ENCODE results near the gene KIAA0040. TPM values are rescaled to one million over a fixed set of nuclear protein-coding genes. Genes with fewer than 3 reads are reported as not detected.

Gene KIAA0040
- total RNA-seq, 3 donors from 2014 or later (not counting 1 experiment from before 2014, with no cell fraction given) = 18.0 to 21.2 (median 19.4) TPM

DNA sequence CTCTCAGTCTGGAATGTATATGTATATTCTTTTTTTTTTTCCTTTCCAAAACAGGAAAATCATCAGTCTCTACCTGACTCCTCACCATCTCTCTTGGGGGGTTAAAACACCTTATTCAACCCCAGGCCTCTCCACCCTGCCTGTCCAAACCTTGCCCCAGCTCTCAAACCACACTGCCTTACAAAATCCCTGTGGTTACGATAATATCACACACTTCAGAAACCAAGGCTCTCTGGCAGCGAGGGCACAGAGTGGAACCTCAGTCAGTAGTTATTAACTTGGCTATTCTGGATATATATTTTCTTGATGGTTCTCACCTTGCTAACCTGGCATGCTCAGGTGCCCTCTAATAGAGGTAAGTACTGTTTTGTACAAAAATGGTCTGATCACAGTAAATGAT is 24.7 kb downstream of the KIAA0040 start:
- H3K27ac ChIP-seq (ENCODE audit: low read length) = no peak overlapping the region
- H3K4me1 ChIP-seq (ENCODE audit: control insufficient read depth, insufficient read depth, low read length) = peaks cover 5% of the 10 kb centered on the region
- peak overlapping the region in 1 of 2 donors; percentile 47 for H3K27ac Mint-ChIP-seq
- H3K27me3 Mint-ChIP-seq (ENCODE audit: low read depth in 2 of 2) = no peaks in the 10 kb centered on the region
- no peak overlapping the region for H3K4me3 Mint-ChIP-seq
- intact Hi-C loops (cut with micrococcal nuclease) = no loop called here
- ATAC-seq = no peak
- H3K4me1 Mint-ChIP-seq = peaks cover 56% of the 10 kb centered on the region in 2 donors
- no peaks in the 10 kb centered on the region for H3K9me3 Mint-ChIP-seq
- no peaks in the 10 kb centered on the region for H3K9me3 ChIP-seq (ENCODE audit: control insufficient read depth, insufficient read depth, low read length)
- H3K36me3 ChIP-seq (ENCODE audit: control insufficient read depth, insufficient read depth, low read length) = peaks cover 50% of the 10 kb centered on the region
- H3K36me3 Mint-ChIP-seq = peaks cover 7% of the 10 kb centered on the region
- no peak overlapping the region for H3K4me3 ChIP-seq (ENCODE audit: low read length)
- DNase-seq = no peak
- no peaks in the 10 kb centered on the region for H3K27me3 ChIP-seq (ENCODE audit: control insufficient read depth, insufficient read depth, low read length)
- WGBS (ENCODE audit: insufficient coverage) = 100% methylated on average over 1 of the region's 2 CpGs
- TF ChIP-seq, protein P1, sequence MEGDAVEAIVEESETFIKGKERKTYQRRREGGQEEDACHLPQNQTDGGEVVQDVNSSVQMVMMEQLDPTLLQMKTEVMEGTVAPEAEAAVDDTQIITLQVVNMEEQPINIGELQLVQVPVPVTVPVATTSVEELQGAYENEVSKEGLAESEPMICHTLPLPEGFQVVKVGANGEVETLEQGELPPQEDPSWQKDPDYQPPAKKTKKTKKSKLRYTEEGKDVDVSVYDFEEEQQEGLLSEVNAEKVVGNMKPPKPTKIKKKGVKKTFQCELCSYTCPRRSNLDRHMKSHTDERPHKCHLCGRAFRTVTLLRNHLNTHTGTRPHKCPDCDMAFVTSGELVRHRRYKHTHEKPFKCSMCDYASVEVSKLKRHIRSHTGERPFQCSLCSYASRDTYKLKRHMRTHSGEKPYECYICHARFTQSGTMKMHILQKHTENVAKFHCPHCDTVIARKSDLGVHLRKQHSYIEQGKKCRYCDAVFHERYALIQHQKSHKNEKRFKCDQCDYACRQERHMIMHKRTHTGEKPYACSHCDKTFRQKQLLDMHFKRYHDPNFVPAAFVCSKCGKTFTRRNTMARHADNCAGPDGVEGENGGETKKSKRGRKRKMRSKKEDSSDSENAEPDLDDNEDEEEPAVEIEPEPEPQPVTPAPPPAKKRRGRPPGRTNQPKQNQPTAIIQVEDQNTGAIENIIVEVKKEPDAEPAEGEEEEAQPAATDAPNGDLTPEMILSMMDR (IDR thresholded peaks at IDR 0.05) = no peak

DNA sequence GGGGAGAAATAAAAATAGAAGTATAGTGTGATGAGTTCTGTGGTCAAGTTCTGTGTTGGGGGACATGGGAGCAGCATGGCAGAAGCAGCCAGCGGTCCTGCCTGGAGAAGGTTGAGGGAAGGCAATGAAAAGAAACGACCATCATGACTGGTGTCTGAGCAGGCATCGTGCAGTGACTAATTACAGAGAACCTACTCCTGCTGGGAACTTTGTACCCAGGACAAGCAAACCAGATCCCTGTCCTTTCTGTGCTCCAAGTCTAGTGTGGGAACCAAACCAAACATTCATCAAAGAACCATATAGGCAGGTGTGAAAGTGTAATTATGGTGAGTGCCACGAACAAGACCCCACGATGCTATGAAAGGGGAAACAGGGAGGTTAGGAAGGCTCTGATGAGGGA is 25.8 kb downstream of the KIAA0040 start:
- H3K27ac Mint-ChIP-seq = peak overlapping the region in 1 of 2 donors; percentile 17
- Histone ChIP-seq H3K36me3 (ENCODE audit: control insufficient read depth, insufficient read depth, low read length) (peaks cover 55% of the 10 kb centered on the region), H3K4me1 (ENCODE audit: control insufficient read depth, insufficient read depth, low read length) (peaks cover 5% of the 10 kb centered on the region), H3K9me3 (ENCODE audit: control insufficient read depth, insufficient read depth, low read length) (no peaks in the 10 kb centered on the region), H3K4me3 (ENCODE audit: low read length) (no peak overlapping the region), H3K27me3 (ENCODE audit: control insufficient read depth, insufficient read depth, low read length) (no peaks in the 10 kb centered on the region), H3K27ac (ENCODE audit: low read length) (no peak overlapping the region)
- peaks cover 7% of the 10 kb centered on the region for H3K36me3 Mint-ChIP-seq
- H3K4me3 Mint-ChIP-seq = no peak overlapping the region
- intact Hi-C loops (cut with micrococcal nuclease) = no loop called here
- ATAC-seq = no peak
- 91% methylated on average over 5 of the region's 5 CpGs for WGBS (ENCODE audit: insufficient coverage)
- no peaks in the 10 kb centered on the region for H3K9me3 Mint-ChIP-seq
- no peaks in the 10 kb centered on the region for H3K27me3 Mint-ChIP-seq (ENCODE audit: low read depth in 2 of 2)
- peaks cover 56 to 58% of the 10 kb centered on the region in 2 donors for H3K4me1 Mint-ChIP-seq
- DNase-seq = no peak
- TF ChIP-seq, protein P1 (IDR thresholded peaks at IDR 0.05) = no peak

DNA sequence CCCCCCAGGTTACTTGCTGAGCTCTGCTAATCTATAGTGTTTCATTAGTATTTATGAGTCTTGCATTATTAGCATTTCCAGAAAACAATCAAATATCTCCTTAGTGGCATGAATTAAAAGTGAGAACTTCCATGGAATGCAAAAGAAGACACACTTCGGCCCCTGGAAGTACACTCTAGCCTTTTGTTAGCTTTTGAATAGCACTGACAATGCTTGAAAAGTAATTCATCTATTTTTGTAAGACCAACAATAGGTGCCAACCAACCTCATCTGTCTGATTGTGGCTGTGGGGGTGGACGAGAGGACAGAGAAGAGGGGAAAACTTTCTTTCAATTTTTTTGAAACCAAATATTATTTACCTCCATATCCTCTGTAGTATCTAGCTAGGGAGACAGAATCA is 27.8 kb downstream of the KIAA0040 start:
- no peak overlapping the region for H3K27ac ChIP-seq (ENCODE audit: low read length)
- intact Hi-C loops (cut with micrococcal nuclease) = no loop called here
- no peaks in the 10 kb centered on the region for H3K27me3 ChIP-seq (ENCODE audit: control insufficient read depth, insufficient read depth, low read length)
- Mint-ChIP-seq H3K9me3 (no peaks in the 10 kb centered on the region), H3K4me1 (peaks cover 36 to 46% of the 10 kb centered on the region in 2 donors), H3K27me3 (ENCODE audit: low read depth in 2 of 2) (no peaks in the 10 kb centered on the region), H3K4me3 (no peak overlapping the region), H3K36me3 (peaks cover 21% of the 10 kb centered on the region), H3K27ac (no peak overlapping the region)
- H3K9me3 ChIP-seq (ENCODE audit: control insufficient read depth, insufficient read depth, low read length) = no peaks in the 10 kb centered on the region
- H3K4me1 ChIP-seq (ENCODE audit: control insufficient read depth, insufficient read depth, low read length) = peaks cover 5% of the 10 kb centered on the region
- H3K4me3 ChIP-seq (ENCODE audit: low read length) = no peak overlapping the region
- H3K36me3 ChIP-seq (ENCODE audit: control insufficient read depth, insufficient read depth, low read length) = peaks cover 60% of the 10 kb centered on the region
- TF ChIP-seq, protein P1 (IDR thresholded peaks at IDR 0.05) = no peak
- DNase-seq (no peak), ATAC-seq (no peak)
- WGBS (ENCODE audit: insufficient coverage) = 100% methylated on average over 1 of the region's 2 CpGs

DNA sequence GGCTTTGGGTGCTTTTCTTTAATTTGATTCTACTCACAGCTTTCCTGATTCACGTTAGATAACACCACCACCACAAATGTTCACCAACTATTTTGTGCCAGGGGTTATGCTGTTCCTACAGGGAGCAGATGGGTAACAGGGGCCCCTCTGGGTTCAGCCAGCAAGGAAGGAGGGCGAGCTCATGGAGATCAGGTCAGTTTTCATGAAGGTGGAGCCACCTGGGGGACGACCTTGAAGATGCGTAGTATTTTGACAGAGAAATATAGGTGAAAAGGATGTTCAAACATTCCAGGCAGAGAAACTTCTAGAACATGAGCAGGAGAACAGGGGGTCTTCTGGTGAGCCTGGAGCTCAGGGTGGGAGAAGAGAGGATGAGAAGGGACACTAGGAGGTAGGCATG is 28.9 kb downstream of the KIAA0040 start:
- H3K27me3 Mint-ChIP-seq (ENCODE audit: low read depth in 2 of 2) = no peaks in the 10 kb centered on the region
- H3K27ac ChIP-seq (ENCODE audit: low read length) = no peak overlapping the region
- no peak overlapping the region for H3K4me3 ChIP-seq (ENCODE audit: low read length)
- H3K4me3 Mint-ChIP-seq = no peak overlapping the region
- ATAC-seq = no peak
- H3K36me3 ChIP-seq (ENCODE audit: control insufficient read depth, insufficient read depth, low read length) = peaks cover 70% of the 10 kb centered on the region
- intact Hi-C loops (cut with micrococcal nuclease) = no loop called here
- no peak for DNase-seq
- peaks cover 24% of the 10 kb centered on the region for H3K36me3 Mint-ChIP-seq
- peaks cover 26 to 35% of the 10 kb centered on the region in 2 donors for H3K4me1 Mint-ChIP-seq
- no peaks in the 10 kb centered on the region for H3K9me3 ChIP-seq (ENCODE audit: control insufficient read depth, insufficient read depth, low read length)
- peaks cover 5% of the 10 kb centered on the region for H3K4me1 ChIP-seq (ENCODE audit: control insufficient read depth, insufficient read depth, low read length)
- no peaks in the 10 kb centered on the region for H3K27me3 ChIP-seq (ENCODE audit: control insufficient read depth, insufficient read depth, low read length)
- no peak overlapping the region for H3K27ac Mint-ChIP-seq
- 78% methylated on average over 3 of the region's 4 CpGs for WGBS (ENCODE audit: insufficient coverage)
- no peaks in the 10 kb centered on the region for H3K9me3 Mint-ChIP-seq
- TF ChIP-seq, protein P1 (IDR thresholded peaks at IDR 0.05) = no peak

Measured in natural killer cell (primary cell).